C4-2B (cell line): Measurements from ENCODE around the gene SLC35E2B.
A peak's percentile ranks its signal among the peaks of the same experiment; 100 is the strongest.
"Not testable (repeated sequence)": the region's sequence is repeated elsewhere in the genome, so short reads cannot be mapped to it uniquely, and the experiment has no call there.

Experiments
- H3K27ac ChIP-seq: fragments of 450-650 bp; 2 replicates; pipeline ENCODE4 v1.5.1; 2017
- CTCF ChIP-seq: fragments of 450-650 bp; conservative IDR thresholded peaks from 2 replicates; pipeline ENCODE4 v1.5.1; 2017; ENCODE audit warnings: mild to moderate bottlenecking
- ZFX ChIP-seq: fragments of 450-650 bp; IDR thresholded peaks from 2 replicates; pipeline ENCODE4 v1.6.1; 2017

The SLC35E2B gene

DNA sequence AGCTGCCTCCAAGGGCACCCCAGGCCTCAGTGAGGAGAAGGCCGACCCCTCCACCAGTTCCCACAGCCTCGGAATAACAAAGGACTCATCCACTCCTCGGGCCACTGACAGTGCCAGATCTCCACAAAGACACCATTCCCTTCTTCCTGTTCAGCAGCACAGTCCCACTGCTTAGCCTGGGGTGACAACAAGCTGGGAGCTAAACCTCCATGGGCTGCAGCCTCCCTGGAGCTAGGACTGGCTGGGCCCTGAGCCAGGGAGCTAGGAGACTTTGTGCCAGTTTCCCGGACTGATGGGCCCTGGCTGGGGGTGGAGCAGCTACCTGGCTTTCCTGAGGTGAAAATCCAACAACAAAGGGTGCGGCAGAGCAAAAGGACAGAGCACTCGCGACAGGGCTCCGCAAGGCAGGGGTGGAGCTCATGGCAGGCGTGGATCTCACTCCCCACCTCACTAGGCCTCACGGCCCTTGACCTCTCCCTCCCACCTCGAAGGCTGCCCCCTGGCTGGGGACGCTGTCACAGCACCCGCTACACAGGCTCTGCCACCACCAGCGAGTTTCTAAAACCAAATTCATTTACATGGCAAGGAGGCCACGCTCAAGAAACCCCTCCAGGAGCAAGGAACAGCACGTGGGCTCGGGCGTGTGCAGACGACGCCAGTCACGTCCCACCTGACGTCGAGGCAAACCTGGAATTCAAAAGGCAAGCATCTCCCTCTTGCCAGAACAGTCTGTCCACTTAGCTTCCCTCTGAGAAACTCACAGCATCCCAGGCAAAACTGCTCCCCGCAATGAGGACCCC lies 13.8 kb downstream of the SLC35E2B start:
- TF ChIP-seq CTCF: no peak; the same call in 1 of the 2 replicates
- H3K27ac ChIP-seq: peak overlapping the region; percentile 71

DNA sequence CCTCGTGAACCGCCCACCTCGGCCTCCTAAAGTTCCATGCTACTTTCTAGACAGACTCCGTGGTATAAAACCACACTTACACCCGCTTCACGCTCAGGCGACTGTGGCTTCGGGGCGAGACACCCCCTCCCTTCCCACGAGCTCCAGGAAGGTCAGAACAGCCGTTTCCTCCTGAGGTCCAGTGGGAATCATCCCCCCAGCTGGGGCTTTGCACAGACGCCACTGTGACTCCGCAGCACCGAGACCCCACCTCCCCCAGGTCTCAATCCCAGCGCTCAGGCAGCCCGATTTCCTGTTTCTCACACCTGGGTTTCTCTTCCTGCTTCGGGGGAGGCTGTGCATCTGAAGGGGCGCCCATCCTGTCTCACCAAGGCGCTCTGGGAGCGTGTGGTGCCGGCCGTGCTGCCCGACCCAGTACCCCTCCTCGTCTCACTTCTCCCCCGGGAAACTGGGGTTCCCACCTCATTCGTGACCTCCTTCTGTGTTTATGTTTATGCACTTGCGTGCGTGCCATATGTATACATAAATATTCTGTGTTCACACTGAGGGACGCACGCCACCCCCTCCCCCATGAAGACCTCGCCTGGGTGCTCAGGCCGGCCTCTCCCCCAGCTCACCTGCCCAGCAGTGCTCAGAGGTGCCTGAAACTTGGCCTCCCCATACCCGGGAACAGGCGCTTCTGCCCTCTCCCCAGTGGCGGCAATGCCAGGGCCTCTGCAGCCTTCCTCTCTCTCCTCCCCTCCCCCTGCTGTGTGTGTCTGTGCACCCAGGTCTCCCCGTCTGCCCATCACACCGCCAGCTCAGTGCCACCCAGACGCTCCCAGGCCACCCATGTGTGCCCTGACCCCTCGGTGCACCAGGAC lies 14.6 kb downstream of the SLC35E2B start:
- TF ChIP-seq ZFX: no peak
- no peak for TF ChIP-seq CTCF
- peak overlapping the region; percentile 71 for H3K27ac ChIP-seq

DNA sequence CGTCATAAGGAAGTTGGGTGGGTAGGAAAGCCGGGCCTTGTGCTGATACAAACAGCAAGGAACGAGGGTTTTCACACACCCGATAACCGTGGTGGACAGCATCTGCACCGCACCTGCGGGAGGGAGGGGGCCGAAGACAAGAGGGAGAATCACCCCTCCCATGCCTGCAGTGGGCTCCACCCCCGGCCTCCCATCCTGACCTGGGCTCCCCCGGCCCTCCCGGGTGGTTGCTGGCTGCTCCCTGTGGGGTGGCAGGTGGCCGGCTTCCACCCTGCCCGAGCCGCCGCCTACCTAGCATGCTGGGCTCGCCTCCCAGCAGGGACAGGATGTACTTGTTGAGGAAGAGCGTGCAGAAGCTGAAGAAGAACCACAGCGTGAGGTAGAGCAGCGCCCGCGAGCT lies 16.5 kb downstream of the SLC35E2B start:
- H3K27ac ChIP-seq: not testable (repeated sequence)

DNA sequence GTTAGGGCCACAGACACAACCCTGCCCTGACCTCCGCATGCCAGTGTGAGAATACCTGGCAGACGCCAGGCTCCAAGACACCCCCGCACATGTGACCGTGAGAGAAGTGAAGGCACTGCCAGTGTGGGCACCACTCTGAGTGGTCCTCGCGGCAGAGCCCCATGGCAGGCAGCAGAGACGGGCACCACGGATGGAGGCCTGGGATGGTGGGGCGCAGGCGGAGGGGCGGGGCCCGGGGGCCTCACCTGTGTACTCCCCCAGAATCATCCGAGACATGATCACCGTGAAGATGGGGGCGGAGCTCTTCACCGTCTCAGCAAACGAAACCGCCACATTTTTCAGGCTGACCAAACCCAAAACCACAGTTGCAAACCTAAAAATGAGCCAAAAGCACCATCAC lies 17.4 kb downstream of the SLC35E2B start:
- not testable (repeated sequence) for H3K27ac ChIP-seq

GRCh38 chr1:1674806-1675205 lies 17.8 kb downstream of the SLC35E2B start:
- not testable (repeated sequence) for H3K27ac ChIP-seq

- no peak overlapping the region for H3K27ac ChIP-seq
- TF ChIP-seq ZFX (no peak), CTCF (no peak)
Measured at GRCh38 chr1:1672181-1672965, 20.2 kb downstream of the SLC35E2B start.

- TF ChIP-seq CTCF (no peak), ZFX (no peak)
- H3K27ac ChIP-seq: no peak overlapping the region
Measured at GRCh38 chr1:1671365-1672119, 21.1 kb downstream of the SLC35E2B start.

GRCh38 chr1:1670866-1671265 lies 21.7 kb downstream of the SLC35E2B start:
- TF ChIP-seq ZFX (no peak), CTCF (no peak)
- no peak overlapping the region for H3K27ac ChIP-seq
